A673 (cell line): ENCODE data around the gene MFF. TPM values are rescaled to one million over a fixed set of nuclear protein-coding genes. Genes with fewer than 3 reads are reported as not detected.

Source experiments
- BruUV-seq: library from RNA; stranded (reverse); fragments of 400-500 nt; replicated peaks from 2 replicates; lab custom pipeline; 2021; lab: Mats Ljungman, UMichigan
- CTCF ChIA-PET: fragments of 300-600 bp; sonication (Branson Sonifier 250); formaldehyde crosslinking; loops from one replicate; lab custom pipeline; 2022; ENCODE audit warnings: antibody characterized with exemption; lab: Charles Lee
- POLR2A ChIA-PET: fragments of 300-600 bp; sonication (Branson Sonifier 250); formaldehyde crosslinking; loops from one replicate; lab custom pipeline; 2022; ENCODE audit warnings: antibody characterized with exemption; ENCODE audit not compliant: low non-redundant PET; lab: Charles Lee
- DNase-seq: peaks from one replicate; pipeline ENCODE4 v3.0.0-alpha.2; 2015; ENCODE audit warnings: low spot score
- H3K27ac ChIP-seq: fragments of 200-600 bp; sonication (generic); 2 replicates; pipeline ENCODE4 v1.5.1; 2016; ENCODE audit warnings: mixed run types, low read depth, mild to moderate bottlenecking, mixed read lengths, antibody characterized with exemption, low read length; ENCODE audit not compliant: poor library complexity, severe bottlenecking
- H3K27me3 ChIP-seq: fragments of 200-600 bp; sonication (generic); replicated peaks from 2 replicates; pipeline ENCODE4 v1.6.1; 2017; ENCODE audit warnings: mixed run types, low read depth, mild to moderate bottlenecking, mixed read lengths, antibody characterized with exemption, low read length; ENCODE audit not compliant: insufficient read depth, poor library complexity
- H3K36me3 ChIP-seq: fragments of 200-600 bp; sonication (generic); 2 replicates; pipeline ENCODE4 v1.6.1; 2016; ENCODE audit warnings: mixed run types, mild to moderate bottlenecking, mixed read lengths, antibody characterized with exemption, low read length; ENCODE audit not compliant: insufficient read depth, poor library complexity, severe bottlenecking
- H3K4me1 ChIP-seq: fragments of 200-600 bp; sonication (generic); 2 replicates; pipeline ENCODE4 v1.6.1; 2017; ENCODE audit warnings: mixed run types, mild to moderate bottlenecking, mixed read lengths, antibody characterized with exemption, low read length; ENCODE audit not compliant: insufficient read depth, poor library complexity, severe bottlenecking
- H3K4me3 ChIP-seq: fragments of 200-600 bp; sonication (generic); 2 replicates; pipeline ENCODE4 v1.5.1; 2016; ENCODE audit warnings: low read depth, mixed run types, mild to moderate bottlenecking, mixed read lengths, low read length; ENCODE audit not compliant: poor library complexity, severe bottlenecking
- H3K9me3 ChIP-seq: fragments of 200-600 bp; sonication (generic); 2 replicates; pipeline ENCODE4 v1.6.1; 2016; ENCODE audit warnings: mixed run types, low read depth, mild to moderate bottlenecking, mixed read lengths, antibody characterized with exemption, low read length; ENCODE audit not compliant: poor library complexity, severe bottlenecking
- EZH2 ChIP-seq: fragments of 200-600 bp; sonication (generic); IDR thresholded peaks from 2 replicates; pipeline ENCODE4 v1.6.1; 2017; ENCODE audit warnings: borderline replicate concordance, low read depth, mild to moderate bottlenecking, mixed read lengths, antibody characterized with exemption, low read length; ENCODE audit not compliant: poor library complexity, severe bottlenecking
- intact Hi-C: fragments of 100-400 bp; cut with micrococcal nuclease; formaldehyde crosslinking; loops from one replicate; pipeline ENCODE4 v1.10.0; 2022; ENCODE audit not compliant: unreplicated experiment
- total RNA-seq: library from RNA; stranded (reverse); gene quantifications from 2 replicates; pipeline ENCODE4 v1.2.3, GENCODE V29; 2021
- TF ChIP-seq, protein P1 (sequence below): fragments of 300-800, 200-600 bp; sonication (generic); conservative IDR thresholded peaks from 2 replicates; pipeline ENCODE4 v1.5.1; 2017; ENCODE audit warnings: low read depth, mild to moderate bottlenecking, antibody characterized with exemption, low read length, moderate library complexity, mixed read lengths

MFF gene
- total RNA-seq, 1 experiment from 2014 or later = 113 TPM

DNA sequence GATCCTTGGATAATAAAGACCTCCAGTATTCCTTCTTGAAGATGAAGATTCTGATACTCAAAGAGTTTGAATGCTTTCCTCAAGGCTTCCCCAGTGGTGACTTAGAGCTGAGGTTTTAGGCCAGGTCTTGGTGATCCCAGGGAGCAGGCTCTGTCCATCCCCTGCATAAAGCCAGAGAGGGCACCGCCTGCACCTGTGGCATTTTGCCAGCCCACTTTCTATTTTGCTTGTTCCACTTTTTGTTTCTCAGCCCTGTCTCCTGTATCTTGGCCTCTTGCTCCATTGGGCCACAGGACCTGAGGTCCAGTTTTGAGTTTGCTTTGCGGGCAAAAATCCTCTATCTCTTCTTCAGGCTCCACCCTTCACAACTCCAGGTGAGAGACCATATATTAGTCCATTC is 69.3 kb downstream of the MFF start:
- ChIA-PET CTCF (no interaction called here), POLR2A (no interaction called here)
- H3K9me3 ChIP-seq = no peaks in the 10 kb centered on the region
- no peak for DNase-seq
- H3K4me3 ChIP-seq = no peak overlapping the region
- no TSS peak for BruUV-seq
- TF ChIP-seq EZH2 = no peak
- TF ChIP-seq, protein P1, sequence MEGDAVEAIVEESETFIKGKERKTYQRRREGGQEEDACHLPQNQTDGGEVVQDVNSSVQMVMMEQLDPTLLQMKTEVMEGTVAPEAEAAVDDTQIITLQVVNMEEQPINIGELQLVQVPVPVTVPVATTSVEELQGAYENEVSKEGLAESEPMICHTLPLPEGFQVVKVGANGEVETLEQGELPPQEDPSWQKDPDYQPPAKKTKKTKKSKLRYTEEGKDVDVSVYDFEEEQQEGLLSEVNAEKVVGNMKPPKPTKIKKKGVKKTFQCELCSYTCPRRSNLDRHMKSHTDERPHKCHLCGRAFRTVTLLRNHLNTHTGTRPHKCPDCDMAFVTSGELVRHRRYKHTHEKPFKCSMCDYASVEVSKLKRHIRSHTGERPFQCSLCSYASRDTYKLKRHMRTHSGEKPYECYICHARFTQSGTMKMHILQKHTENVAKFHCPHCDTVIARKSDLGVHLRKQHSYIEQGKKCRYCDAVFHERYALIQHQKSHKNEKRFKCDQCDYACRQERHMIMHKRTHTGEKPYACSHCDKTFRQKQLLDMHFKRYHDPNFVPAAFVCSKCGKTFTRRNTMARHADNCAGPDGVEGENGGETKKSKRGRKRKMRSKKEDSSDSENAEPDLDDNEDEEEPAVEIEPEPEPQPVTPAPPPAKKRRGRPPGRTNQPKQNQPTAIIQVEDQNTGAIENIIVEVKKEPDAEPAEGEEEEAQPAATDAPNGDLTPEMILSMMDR = no peak
- H3K4me1 ChIP-seq = no peaks in the 10 kb centered on the region
- no peaks in the 10 kb centered on the region for H3K36me3 ChIP-seq
- H3K27me3 ChIP-seq = no peaks in the 10 kb centered on the region
- intact Hi-C loops = loop anchor here (10.0 kb wide), 1 partner anchor 260 kb away; no protein-coding TSS in a partner anchor
- no peak overlapping the region for H3K27ac ChIP-seq

- ChIA-PET POLR2A (no interaction called here), CTCF (no interaction called here)
- intact Hi-C loops = loop anchor here (10.0 kb wide), 1 partner anchor 261 kb away; no protein-coding TSS in a partner anchor
- no peak for DNase-seq
- no peaks in the 10 kb centered on the region for H3K9me3 ChIP-seq
- no TSS peak for BruUV-seq
- no peaks in the 10 kb centered on the region for H3K36me3 ChIP-seq
- no peaks in the 10 kb centered on the region for H3K27me3 ChIP-seq
- no peak overlapping the region for H3K27ac ChIP-seq
- no peak for TF ChIP-seq EZH2
- TF ChIP-seq, protein P1 = no peak
- no peaks in the 10 kb centered on the region for H3K4me1 ChIP-seq
- no peak overlapping the region for H3K4me3 ChIP-seq
These were observed 70.5 kb downstream of the MFF start for GRCh38 chr2:227395556-227395955.

- H3K4me3 ChIP-seq = no peak overlapping the region
- ChIA-PET CTCF (no interaction called here), POLR2A (interaction anchor here (0.6 kb wide), 1 partner anchor 9 kb away, joined by 3 read pairs; no protein-coding TSS in a partner anchor)
- no peaks in the 10 kb centered on the region for H3K4me1 ChIP-seq
- no peak for DNase-seq
- intact Hi-C loops = loop anchor here (10.0 kb wide), 1 partner anchor 263 kb away; no protein-coding TSS in a partner anchor
- no peak overlapping the region for H3K27ac ChIP-seq
- H3K9me3 ChIP-seq = no peaks in the 10 kb centered on the region
- TF ChIP-seq, protein P1 = no peak
- no peak for TF ChIP-seq EZH2
- H3K36me3 ChIP-seq = no peaks in the 10 kb centered on the region
- no TSS peak for BruUV-seq
- no peaks in the 10 kb centered on the region for H3K27me3 ChIP-seq
These were observed 72.5 kb downstream of the MFF start for GRCh38 chr2:227397562-227397961.
